OCI-LY3 (cell line): ENCODE measurements around the gene CRY1.

Experiments
- CTCF ChIP-seq: fragments of 200-600, 300-600 bp; sonication (generic); IDR thresholded peaks from 2 replicates; pipeline ENCODE4 v1.5.1; 2014; ENCODE audit warnings: antibody characterized with exemption, low read length, low read depth
- EZH2phosphoT487 ChIP-seq: fragments of 200-600 bp; shearing (Covaris generic); IDR thresholded peaks from 2 replicates; pipeline ENCODE4 v1.6.1; 2018; ENCODE audit warnings: antibody characterized with exemption, mixed run types, low read depth

DNA sequence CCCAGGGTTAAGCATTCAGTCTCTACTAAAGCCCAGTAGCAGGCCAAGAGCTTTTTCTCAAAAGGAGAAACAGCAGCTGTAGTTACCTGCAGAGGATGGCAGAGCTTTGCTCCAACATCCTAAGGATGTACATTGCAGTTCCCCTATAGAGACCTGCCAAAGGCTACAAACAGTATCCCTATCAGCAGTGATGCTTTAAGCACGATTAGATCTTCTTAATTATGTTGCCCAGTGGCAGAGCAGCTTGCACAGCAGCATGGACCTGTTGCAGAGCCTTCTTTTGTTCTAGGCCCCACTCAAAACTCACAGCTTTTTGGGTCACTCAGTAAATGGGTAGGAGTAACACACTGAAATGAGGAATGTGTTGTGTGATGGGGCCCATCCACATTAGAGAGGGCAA is 46.4 kb upstream of the CRY1 start:
- TF ChIP-seq CTCF (no peak), EZH2phosphoT487 (no peak)
